ENCODE data around the gene QSOX1. TPM values are rescaled to one million over a fixed set of nuclear protein-coding genes. Genes with fewer than 3 reads are reported as not detected.

The QSOX1 gene
- total and polyA plus RNA-seq, 9 of the 15 experiments (the other 6 are each of a cell fraction or from before 2014, with no cell fraction given) = 4.0 to 53.1 (median 15.0) TPM

DNA sequence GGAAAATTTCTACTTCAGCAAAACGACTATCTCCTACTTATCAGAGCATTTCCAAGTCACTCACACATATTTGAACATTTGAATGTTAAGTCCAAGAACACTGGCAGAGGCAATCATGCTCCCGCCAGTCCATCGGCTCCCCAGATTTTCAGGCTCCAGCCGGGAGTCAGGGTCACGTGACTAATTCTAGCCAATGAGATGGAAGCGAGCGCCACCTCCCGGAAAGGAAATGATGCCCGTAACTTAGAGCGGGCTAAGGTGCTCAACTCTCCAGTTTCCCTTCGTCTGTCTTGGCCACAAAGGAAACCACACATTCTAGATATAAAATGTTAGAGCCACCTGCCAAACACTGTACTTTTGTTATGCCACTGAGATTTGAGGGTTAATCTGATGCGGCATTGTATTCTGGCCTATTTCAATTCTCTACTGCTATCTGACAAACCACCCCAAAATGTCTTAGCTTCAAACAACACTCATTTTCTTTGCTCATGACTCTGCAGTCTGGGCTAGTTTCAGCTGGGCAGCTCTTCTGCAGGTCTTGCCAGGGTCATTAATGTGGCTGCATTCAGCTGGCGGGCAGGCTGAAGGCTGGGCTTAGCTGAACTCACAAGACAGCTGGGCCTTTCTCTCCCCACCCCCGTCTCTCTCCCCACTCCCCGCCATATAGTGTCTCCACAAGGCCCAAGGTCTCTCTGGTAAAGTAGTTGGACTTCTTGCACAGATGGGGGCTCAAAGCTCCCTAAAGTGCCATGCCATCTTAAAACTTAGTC, 58.9 kb downstream of the QSOX1 start (continued):
- TF ChIP-seq, protein P1, sequence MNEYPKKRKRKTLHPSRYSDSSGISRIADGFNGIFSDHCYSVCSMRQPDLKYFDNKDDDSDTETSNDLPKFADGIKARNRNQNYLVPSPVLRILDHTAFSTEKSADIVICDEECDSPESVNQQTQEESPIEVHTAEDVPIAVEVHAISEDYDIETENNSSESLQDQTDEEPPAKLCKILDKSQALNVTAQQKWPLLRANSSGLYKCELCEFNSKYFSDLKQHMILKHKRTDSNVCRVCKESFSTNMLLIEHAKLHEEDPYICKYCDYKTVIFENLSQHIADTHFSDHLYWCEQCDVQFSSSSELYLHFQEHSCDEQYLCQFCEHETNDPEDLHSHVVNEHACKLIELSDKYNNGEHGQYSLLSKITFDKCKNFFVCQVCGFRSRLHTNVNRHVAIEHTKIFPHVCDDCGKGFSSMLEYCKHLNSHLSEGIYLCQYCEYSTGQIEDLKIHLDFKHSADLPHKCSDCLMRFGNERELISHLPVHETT (CRISPR knock-in tag; conservative IDR thresholded peaks at IDR 0.05 in 1 of 2, IDR thresholded peaks at IDR 0.05 in 1 of 2) = peak in 1 of 2 experiments; percentile 35; a peak in 1 of 4 replicates
- TF ChIP-seq ATF1 (CRISPR knock-in tag; IDR thresholded peaks at IDR 0.05) (no peak), ATF1 (tag; IDR thresholded peaks at IDR 0.05) (0 out of 2 replicates have a peak, but pooled peaks have one; percentile 17), U2AF1 (optimal IDR thresholded peaks at IDR 0.05; ENCODE audit: low read depth, low read length) (no peak), RBM15 (IDR thresholded peaks at IDR 0.05; ENCODE audit: insufficient read depth, low read length) (no peak), COPS2 (conservative IDR thresholded peaks at IDR 0.05) (no peak), PHF20 (IDR thresholded peaks at IDR 0.05; ENCODE audit: partially characterized antibody) (peak; percentile 68), NR1H2 (CRISPR knock-in tag; IDR thresholded peaks at IDR 0.05) (no peak), NFE2L1 (tag; IDR thresholded peaks at IDR 0.05; ENCODE audit: borderline replicate concordance, low read depth) (no peak), MED1 (CRISPR knock-in tag; IDR thresholded peaks at IDR 0.05; ENCODE audit: borderline replicate concordance) (no peak), HDAC3 (IDR thresholded peaks at IDR 0.05; ENCODE audit: borderline replicate concordance, partially characterized antibody) (no peak), NFYB (IDR thresholded peaks at IDR 0.05; ENCODE audit: extremely low read depth, insufficient read length) (peak; percentile 95), SRF (CRISPR knock-in tag; IDR thresholded peaks at IDR 0.05) (peak in 1 of 2 experiments; percentile 80; a peak in 1 of 4 replicates)
- TF ChIP-seq, protein P2, sequence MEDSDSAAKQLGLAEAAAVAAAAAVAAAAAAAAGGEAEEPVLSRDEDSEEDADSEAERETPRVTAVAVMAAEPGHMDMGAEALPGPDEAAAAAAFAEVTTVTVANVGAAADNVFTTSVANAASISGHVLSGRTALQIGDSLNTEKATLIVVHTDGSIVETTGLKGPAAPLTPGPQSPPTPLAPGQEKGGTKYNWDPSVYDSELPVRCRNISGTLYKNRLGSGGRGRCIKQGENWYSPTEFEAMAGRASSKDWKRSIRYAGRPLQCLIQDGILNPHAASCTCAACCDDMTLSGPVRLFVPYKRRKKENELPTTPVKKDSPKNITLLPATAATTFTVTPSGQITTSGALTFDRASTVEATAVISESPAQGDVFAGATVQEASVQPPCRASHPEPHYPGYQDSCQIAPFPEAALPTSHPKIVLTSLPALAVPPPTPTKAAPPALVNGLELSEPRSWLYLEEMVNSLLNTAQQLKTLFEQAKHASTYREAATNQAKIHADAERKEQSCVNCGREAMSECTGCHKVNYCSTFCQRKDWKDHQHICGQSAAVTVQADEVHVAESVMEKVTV (CRISPR knock-in tag; IDR thresholded peaks at IDR 0.05) = peak; percentile 43; the same call in 1 of the 2 replicates
- TF ChIP-seq, protein P3, sequence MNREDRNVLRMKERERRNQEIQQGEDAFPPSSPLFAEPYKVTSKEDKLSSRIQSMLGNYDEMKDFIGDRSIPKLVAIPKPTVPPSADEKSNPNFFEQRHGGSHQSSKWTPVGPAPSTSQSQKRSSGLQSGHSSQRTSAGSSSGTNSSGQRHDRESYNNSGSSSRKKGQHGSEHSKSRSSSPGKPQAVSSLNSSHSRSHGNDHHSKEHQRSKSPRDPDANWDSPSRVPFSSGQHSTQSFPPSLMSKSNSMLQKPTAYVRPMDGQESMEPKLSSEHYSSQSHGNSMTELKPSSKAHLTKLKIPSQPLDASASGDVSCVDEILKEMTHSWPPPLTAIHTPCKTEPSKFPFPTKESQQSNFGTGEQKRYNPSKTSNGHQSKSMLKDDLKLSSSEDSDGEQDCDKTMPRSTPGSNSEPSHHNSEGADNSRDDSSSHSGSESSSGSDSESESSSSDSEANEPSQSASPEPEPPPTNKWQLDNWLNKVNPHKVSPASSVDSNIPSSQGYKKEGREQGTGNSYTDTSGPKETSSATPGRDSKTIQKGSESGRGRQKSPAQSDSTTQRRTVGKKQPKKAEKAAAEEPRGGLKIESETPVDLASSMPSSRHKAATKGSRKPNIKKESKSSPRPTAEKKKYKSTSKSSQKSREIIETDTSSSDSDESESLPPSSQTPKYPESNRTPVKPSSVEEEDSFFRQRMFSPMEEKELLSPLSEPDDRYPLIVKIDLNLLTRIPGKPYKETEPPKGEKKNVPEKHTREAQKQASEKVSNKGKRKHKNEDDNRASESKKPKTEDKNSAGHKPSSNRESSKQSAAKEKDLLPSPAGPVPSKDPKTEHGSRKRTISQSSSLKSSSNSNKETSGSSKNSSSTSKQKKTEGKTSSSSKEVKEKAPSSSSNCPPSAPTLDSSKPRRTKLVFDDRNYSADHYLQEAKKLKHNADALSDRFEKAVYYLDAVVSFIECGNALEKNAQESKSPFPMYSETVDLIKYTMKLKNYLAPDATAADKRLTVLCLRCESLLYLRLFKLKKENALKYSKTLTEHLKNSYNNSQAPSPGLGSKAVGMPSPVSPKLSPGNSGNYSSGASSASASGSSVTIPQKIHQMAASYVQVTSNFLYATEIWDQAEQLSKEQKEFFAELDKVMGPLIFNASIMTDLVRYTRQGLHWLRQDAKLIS (CRISPR knock-in tag; IDR thresholded peaks at IDR 0.05) = no peak
- TF ChIP-seq, protein P4, sequence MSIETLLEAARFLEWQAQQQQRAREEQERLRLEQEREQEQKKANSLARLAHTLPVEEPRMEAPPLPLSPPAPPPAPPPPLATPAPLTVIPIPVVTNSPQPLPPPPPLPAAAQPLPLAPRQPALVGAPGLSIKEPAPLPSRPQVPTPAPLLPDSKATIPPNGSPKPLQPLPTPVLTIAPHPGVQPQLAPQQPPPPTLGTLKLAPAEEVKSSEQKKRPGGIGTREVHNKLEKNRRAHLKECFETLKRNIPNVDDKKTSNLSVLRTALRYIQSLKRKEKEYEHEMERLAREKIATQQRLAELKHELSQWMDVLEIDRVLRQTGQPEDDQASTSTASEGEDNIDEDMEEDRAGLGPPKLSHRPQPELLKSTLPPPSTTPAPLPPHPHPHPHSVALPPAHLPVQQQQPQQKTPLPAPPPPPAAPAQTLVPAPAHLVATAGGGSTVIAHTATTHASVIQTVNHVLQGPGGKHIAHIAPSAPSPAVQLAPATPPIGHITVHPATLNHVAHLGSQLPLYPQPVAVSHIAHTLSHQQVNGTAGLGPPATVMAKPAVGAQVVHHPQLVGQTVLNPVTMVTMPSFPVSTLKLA (conservative IDR thresholded peaks at IDR 0.05) = peak in 1 of 2 experiments; percentile 33; a peak in 2 of 4 replicates

Measured in K562 (cell line).